SW480 (cell line): ENCODE data around the gene BCL6.

Experiments
- DNase-seq: peaks from one replicate; pipeline ENCODE4 v3.0.0-alpha.2; 2016; ENCODE audit warnings: low spot score

BCL6 gene

DNA sequence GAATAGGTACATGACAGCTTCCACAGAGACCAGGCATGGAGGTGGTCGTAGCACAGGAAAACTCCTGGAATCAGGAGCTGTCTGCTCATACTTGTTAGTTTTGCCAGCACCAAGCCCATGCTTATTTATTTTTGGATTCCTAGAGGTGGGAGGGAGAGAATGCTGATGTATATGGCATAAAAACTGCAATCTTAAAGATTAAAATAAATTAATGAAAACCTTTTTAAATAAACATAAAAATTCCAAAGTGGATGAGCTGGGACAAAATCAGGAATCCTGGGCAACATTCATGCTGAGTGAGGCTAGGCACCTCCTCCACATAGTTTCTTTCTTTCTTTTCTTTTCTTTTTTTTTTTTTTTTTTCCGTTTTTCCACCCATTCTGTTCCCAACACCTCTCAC, 14.3 kb upstream of the BCL6 start:
- no peak for DNase-seq

GRCh38 chr3:187758318-187758955, 13.2 kb upstream of the BCL6 start:
- DNase-seq = no peak

DNA sequence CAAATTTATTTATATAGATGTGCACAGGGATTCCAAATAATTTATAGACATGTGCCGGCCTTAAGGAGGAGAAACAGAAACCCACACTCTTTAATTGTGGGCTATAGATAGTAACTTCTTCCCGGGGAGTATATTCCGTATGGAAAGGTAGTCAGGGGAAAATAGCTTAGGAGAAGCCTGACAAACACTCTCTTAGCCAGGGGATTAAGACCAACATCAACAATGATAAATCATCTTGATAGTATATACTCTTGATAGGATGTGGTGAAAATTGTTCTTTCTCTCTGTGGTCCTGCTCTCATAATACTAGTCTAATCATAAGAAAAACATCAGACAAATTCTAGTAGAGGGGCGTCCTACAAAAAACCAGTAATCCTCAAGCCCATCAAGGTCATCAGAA, 8.2 kb upstream of the BCL6 start:
- DNase-seq = no peak

GRCh38 chr3:187750513-187751123, 5.3 kb upstream of the BCL6 start:
- peak; percentile 61 for DNase-seq

DNA sequence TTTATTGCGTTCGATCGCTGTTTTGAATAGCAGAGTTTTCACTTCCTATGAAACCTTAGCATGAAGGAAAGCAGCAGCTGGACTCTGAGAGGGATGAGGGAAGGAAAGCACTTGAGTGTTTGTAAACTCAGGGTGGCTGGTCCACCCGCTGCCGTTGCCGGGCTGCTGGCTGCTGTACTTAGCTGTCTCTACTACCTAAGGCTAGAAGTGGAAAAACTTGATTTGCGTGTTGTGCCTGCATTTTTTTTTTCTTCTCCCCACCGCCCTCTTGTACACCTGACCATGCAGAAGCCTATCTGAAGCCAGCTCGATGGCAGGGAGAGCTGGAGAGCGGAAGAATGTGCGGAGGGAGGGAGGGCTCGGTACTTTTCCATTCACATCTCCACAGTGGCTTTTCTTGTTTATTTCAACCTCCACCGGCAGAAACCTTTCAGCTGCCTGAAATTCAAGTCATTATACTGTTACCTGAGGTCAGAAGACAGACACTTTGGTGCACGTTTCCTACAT, 4.8 kb upstream of the BCL6 start:
- peak; percentile 83 for DNase-seq

DNA sequence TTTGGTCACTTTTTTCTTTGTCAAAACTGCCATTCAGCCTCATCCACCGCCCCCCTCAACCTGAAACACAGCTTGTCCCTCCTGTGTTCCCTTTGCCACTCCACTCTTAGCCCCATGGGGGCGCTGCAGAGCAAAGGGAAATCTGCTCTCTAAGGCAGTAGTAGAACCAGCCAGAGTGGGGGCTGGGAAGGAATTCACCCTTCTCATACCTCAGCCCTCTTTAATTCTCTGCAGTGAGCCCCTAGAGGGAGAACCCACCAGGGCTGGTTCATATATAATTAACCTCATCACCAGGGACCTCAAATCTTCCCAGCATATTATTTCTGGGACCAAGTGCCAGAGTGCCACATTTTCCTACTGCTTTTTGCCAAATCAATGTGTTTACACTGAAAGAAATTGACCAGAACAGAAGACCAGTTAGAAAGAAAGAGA, 2.8 kb upstream of the BCL6 start:
- DNase-seq = peak; percentile 73

GRCh38 chr3:187747506-187747905, 2.2 kb upstream of the BCL6 start:
- no peak for DNase-seq

GRCh38 chr3:187746442-187747281, 1.4 kb upstream of the BCL6 start:
- no peak for DNase-seq

DNA sequence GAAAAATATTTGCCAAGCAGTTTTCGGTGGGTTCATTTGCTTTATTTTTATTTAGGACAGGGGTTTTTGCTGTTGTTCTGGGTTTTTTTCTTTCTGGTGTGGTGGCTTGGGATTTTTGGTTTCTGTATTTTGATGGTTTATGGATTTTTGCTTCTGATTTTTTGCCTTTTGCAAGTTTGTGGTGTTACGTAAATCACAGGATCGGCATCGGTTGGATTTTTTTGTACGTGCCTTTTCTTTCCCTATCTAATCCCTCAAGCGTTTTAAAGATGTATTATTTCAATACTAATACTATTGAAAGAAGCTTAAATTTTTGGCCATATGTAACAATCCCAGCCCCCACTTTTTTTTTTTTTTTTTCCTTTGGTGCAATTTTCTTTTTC, 782 bp upstream of the BCL6 start:
- no peak for DNase-seq

- peak; percentile 46 for DNase-seq
Observed at GRCh38 chr3:187744169-187745151, 808 bp downstream of the BCL6 start.

DNA sequence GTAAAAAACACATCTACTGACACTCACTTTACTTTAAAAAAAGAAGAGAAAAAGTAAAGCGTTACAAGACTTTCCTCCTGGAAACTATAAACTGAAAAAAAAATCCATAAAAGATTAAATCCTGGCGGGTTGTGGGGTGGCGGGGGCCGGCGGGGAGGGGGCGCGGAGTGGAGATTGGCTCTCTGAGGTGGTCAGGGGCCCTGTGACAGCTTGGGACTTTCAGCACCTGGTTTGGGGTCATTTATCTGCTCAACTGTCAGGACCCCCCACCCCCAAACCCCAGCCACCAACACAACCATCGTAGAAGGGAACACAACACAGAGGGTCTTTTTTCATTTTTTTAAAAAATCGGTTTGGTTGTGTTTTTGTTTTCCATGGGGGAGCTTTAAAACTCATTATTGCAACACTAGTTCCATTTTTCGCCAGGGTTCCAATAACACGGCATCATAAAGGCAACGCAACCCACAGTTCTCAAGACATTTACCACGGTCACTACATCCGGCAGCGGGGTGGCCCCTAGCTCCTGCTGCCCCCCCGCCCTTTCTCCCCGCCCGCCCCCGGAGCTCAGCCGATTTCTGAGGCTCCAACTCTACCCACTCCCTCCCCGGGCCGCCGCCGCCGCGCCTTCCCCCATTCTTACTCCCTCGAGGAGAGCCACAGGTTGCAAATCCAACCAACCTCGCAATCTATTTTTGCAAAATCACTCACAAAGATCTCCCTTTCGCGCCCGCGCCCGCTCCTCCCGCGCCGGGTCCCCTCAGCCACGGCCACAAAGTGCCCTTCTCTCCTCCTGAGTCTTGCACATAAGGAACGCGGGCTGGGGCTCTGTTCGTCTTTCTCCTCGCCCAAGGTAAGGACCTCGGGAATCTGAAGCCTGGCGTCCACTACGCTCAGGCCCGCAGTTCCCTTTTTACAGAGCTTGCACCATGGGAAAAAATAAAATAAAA, 1.8 kb downstream of the BCL6 start:
- DNase-seq = peak; percentile 26

DNA sequence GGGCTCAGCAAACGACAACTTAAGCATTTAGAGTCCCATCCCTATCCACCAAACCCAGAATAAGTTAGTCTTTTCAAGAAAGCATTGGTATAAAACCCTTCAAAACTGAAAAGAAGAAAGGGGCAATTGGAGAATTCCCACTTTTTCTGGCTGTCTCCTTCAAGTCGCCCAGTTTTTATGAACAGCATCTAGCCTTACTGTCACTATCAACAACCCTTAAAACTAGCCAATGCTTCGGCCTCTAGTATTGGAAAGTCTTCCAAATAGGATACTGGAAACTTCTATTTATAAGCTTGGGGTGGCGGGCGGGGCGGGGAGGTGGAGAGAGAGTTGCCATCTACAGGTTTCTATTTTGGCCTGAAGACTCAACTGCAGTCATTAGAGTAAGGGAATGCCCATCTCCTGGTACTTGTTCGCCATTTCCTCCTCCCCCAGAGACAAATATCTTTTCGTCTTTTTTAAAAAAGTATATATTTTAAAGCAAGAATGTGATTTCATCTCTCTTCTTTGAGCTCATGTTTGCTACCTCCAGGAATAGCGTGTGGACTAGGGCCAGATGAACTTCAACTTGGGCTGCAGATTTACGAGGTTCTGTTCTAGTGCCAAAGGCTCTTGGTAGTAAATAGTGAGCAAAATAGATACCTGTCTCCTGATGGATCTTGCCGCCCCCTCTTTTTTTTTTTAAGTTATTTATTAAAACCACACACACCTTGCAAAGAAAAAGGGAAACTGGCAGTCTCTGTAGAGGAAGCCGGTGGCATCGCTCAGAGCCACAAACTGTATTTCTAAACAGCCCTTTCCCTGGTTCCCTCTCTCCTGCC, 2.7 kb downstream of the BCL6 start:
- no peak for DNase-seq

DNA sequence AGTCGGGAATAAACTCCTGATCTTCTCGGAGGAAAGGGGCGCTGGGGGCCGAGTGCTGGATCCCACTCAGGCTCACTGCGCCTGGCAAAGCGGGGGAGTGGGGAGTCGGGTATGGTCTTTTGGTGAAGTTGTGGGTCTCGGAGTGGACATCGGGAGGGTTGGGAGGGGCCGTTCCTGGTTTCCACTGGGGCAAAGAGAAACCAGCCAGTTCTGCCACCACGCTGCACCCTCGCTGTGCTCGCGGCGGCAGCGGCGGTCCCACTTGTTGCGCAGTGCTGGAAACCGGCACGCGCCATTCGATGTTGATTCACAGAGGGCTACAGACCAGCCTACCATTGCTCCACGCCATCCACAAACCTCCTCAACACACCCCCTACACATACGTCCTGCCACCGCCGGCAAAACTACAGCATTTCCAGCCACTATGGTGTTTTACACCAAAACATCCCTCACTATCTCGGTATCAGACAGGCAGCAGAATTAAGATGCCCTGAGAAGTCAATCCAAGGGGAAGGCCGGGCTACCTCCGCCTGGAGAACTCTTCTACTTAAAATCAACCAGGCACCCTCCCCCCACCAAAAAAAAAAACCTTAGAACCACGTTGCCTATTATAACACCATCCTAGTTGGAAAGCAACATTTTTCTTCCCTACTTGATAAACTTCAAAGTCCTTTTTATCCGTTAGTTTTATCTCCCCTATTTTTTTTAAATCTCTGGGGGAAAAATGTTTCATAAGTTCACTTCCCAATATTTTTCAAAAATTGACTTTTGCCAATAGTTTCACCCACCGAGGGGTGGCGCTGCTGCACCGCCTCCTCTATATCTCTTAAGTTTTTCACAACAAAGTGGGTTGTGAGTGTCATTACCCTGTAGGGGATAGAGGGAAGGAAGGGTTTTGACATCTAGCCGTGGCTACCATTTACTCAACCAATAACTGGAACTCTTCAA, 3.6 kb downstream of the BCL6 start:
- DNase-seq = peak; percentile 77

DNA sequence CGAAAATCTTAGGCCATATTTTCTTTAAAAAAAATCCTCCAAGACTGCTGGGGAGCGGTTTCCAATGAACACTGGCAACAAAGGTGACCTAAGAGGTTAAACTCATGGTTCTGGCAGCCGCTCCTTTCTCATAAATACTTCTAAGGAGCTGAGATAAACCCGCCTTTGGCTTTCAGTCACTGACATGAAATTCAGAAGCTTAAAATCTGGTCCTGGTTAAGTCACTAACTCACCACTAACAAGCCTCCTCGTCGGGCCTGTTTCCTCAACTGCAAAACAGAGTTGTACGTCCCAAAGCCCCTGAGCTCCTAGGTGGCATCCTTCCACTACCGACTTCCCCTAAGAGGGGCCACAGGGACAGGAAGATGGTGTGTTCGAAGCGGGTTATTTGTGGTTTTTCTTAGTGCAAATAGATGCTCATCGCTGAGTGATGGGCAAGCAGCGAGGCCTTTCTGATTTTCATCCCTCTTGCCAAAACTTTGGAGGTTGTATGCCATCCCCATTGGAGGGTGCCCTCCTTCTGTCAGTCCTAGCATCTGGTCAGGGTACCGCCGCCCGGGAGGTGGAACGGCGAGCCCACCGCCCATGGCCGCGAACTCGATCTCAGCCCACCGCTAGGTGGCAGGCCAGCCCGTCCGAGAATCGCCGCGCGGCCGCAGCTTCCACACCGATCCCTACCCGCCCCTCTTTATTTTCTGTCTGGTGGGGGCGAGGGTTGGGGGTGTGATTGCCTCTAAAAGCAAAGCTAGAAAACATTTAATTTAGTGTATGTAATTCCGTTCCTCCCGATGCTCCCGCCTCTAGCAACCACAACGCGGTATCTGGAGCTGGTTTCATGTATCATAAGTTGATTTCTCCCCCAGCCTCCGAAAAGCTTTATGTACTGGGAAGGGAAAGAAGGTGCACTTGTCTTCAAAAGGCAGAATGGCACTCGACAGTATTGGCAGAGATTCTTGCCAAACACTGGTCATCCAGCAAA, 4.6 kb downstream of the BCL6 start:
- DNase-seq = peak; percentile 59

DNA sequence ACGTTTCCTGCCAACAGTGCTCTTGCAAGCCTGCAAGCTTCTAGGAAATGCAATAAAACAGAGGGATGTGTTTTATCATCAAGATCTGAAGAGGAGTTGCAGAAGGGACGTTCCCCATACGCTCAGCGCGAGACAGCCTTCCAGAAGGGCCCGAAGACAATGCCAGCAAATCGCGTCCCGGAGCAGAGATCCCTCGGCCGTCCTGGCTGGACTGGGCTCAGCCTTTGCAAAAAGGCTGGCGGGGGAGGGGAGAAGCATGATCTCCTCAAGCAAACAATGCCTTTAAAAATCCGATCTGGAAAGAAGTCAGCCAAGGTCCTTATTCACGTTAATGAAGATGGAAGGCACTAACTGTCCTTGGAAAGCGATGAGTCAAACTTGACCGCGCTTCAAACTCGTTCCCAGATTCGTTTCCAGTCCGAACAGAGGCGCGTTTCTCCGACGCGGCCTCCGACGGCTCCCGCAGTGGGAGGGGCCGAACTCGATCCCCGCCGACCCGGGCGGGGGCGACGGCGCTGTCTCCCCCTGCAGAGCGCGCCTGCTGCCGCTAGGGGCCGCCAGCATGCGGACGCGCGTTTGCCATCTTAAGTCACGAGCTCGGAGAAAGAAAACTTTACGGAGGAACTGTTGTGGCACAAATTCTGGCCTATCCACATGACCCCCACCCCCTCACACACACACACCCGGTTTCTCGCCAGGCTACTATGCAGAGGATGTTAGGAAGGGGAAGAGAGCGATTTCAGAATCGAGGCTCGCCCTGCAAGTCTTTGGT, 5.5 kb downstream of the BCL6 start:
- peak; percentile 65 for DNase-seq

DNA sequence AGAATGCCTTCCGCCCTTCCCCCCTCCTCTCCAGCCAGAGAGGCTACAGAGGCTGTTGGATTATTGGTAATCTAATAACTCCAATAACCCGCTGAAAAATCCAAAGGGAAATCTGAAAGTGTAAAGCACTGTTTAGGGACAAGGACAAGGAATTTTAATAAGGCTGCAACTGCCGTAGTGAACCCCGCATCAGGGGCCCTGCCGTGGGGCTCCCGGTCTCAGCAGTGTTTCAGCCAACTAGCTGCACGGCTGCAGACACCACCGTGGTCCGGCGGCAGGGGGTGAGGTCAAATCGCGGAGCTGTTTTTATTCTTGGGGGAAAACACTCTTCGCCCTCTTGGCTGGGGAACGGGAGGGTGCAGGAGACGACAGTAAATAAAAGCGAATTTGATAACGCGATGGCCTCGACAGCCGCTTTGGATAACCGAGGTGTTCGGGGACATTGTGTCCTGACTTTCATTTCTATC, 6.1 kb downstream of the BCL6 start:
- DNase-seq = no peak
